Ovary (tissue), 3 donors: ENCODE measurements around the gene ZNF598.

Experiments
- CTCF ChIP-seq, 3 donors: fragments of 450-650 bp in 2 of 3; fragments of 200-600 bp in 1 of 3; IDR thresholded peaks; one replicate each; pipeline versions ENCODE4 v1.5.1 to v1.8.0; 2016 to 2022; ENCODE audit warnings: antibody characterized with exemption in 3 of 3, mild to moderate bottlenecking in 1 of 3
- EP300 ChIP-seq: sonication (generic); formaldehyde crosslinking; IDR thresholded peaks from one replicate; pipeline ENCODE4 v1.6.1; 2017; ENCODE audit warnings: antibody characterized with exemption
- POLR2A ChIP-seq: fragments of 450-650 bp; IDR thresholded peaks from one replicate; pipeline ENCODE4 v1.6.1; 2017; ENCODE audit warnings: antibody characterized with exemption, mild to moderate bottlenecking, moderate library complexity
- donor health status: DM: no; HTN: no; CAD: no.

DNA sequence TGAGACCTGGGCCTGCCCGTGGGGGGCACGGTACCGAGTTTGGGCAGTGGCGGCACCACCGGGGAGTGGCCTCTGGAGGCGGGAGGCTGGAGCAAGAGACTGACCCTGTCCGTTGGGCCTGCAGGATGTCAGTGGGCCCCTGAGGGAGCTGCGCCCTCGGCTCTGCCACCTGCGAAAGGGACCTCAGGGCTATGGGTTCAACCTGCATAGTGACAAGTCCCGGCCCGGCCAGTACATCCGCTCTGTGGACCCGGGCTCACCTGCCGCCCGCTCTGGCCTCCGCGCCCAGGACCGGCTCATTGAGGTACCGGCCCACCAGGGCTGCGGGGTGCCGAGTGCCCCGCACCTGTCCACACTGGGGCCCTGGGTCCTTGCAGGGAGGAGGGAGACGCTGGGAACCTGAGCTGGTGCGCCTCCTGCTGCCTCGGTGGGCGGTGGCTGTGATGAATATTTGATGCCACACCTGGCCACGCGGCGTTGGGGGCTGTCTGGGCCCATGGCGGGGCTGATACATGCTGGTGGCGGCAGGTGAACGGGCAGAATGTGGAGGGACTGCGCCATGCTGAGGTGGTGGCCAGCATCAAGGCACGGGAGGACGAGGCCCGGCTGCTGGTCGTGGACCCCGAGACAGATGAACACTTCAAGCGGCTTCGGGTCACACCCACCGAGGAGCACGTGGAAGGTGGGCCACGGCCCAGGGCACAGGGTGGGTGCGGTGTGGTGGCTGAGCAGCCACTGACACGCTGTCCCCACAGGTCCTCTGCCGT lies 26.8 kb upstream of the ZNF598 start:
- TF ChIP-seq CTCF (IDR thresholded peaks at IDR 0.05) (no peak), POLR2A (no peak), EP300 (no peak)
